Posterior cingulate gyrus (tissue), 11 donors: ENCODE data around the gene CDYL.

Experiments
- DNase-seq, 10 donors: peaks; one replicate each; pipeline versions ENCODE4 v3.0.0 to v3.0.0-alpha.2; 2020 to 2021; ENCODE audit warnings: mixed read lengths in 3 of 10
- intact Hi-C: fragments of 100-400 bp; cut with DNase I; formaldehyde crosslinking; loops from one replicate; pipeline ENCODE4 v1.15.1; 2023

The CDYL gene, protein sequence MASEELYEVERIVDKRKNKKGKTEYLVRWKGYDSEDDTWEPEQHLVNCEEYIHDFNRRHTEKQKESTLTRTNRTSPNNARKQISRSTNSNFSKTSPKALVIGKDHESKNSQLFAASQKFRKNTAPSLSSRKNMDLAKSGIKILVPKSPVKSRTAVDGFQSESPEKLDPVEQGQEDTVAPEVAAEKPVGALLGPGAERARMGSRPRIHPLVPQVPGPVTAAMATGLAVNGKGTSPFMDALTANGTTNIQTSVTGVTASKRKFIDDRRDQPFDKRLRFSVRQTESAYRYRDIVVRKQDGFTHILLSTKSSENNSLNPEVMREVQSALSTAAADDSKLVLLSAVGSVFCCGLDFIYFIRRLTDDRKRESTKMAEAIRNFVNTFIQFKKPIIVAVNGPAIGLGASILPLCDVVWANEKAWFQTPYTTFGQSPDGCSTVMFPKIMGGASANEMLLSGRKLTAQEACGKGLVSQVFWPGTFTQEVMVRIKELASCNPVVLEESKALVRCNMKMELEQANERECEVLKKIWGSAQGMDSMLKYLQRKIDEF

DNA sequence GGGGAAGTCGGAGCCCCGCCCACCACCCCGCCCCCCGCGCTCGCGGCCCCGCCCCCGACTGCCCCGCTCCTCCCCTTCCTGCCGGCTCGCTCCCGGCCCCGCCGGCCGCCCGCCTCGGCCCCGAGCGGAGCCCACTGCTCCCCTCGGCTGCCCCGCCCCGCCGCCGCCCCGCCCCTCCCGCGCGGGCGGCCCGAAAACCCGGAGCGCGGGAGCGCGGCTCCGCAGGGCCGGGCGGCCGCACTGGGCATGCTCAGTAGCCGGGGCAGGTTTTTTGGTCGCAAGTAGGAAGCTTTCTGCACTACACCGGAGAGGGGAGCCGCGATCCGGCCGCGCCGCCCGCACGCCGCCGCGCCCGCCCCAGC is at the start of gene CDYL:
CDYL (plus strand) TSS at position 274 of the 362 bp plus-strand sequence. CDS start 380 bp downstream, outside the sequence.
- DNase-seq, result peak; percentile 69 to 97 (median 75)
- intact Hi-C loops, result loop anchor here (5.0 kb wide), 1 partner anchor 169 kb away; no protein-coding TSS in a partner anchor

GRCh38 chr6:4726645-4727044 is 49.6 kb upstream of the CDYL start:
- no peak for DNase-seq

DNA sequence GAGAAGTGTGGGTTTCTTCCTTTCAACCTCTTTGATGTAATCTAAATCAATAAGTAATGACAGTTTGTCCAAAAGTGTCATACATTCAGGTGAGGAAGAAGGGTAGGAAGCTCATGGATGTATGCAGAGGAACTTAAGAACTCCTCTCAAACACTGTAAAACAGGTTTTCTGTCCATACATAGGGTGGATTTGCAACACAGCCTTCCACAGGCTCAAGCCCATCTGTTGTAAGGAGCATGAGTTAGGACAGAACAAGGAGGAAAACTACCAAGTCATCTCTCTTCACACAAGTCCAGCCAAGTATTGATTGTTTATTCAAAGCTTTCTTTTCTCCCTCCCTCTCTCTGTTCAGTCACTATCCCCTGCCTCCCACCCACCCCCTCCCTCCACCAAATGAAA is 49.0 kb upstream of the CDYL start:
- intact Hi-C loops, result no loop called here
- no peak for DNase-seq

More at GRCh38 chr6:4726645-4727044, 49.6 kb upstream of the CDYL start:
- intact Hi-C loops, result no loop called here

DNA sequence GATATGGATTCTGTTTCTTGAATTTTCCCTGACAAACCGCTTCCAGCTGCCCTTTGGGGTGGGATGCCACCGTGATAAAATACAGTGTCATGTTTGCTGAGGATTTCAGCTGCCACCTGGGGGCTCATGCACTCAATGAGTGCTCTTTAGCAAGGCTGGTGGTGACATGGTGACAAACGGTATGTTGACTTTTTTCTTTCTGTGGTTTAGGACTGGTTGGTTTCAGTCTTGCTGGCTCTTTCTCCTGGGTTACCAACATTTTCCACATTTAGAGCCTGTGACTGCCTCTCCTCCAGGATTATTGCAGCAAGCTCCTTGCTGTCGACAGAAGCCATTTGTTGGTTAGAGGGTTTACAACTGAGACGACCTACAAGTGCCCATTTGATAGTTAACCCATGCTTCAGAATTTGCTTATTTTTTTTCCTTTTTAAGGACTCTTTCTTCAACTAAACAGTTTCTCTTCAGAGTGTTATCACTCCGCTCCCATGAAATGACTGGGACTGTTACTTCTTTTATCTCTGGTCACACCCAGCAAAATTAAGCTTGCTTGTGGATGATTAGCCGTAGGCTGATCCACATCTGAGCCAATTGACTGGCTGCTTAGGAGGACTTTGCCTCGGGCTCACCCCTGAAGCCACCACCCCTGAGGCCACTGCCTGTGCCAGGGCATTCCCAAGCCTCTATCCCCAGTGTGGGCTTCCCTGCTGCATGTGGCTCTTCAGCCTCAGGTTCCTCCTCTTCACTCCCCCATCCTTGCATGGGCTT is 48.4 kb upstream of the CDYL start:
- intact Hi-C loops, result no loop called here
- DNase-seq, result peak in 1 of 10 donors; percentile 20

- intact Hi-C loops, result no loop called here
- no peak for DNase-seq
Measured at GRCh38 chr6:4728436-4728769, 47.8 kb upstream of the CDYL start.

DNA sequence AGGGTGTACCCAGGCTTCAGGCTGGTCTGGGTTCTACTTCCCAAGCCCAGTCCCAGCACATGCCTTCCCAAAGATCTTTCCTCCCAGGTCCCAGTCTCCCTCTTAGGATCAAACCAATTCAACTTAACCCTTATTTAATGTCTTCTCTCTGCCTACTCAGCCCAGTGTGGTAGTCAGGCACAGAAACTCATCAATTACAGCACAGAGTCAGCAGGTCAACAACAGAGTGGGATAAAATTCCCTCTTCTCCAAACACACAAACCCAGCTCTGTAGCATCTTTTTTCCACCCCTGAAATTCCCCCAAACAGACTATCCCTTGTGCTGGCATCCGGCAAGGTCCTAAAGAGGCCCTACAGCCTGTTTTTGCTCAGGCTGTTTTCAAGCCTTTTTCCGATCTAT is 47.3 kb upstream of the CDYL start:
- DNase-seq, result no peak
- intact Hi-C loops, result no loop called here

- peak in 1 of 10 donors; percentile 27 for DNase-seq
- intact Hi-C loops, result no loop called here
Measured at GRCh38 chr6:4731996-4732395, 44.2 kb upstream of the CDYL start.

GRCh38 chr6:4732691-4733315 is 43.4 kb upstream of the CDYL start:
- intact Hi-C loops, result no loop called here
- peak in 9 of 10 donors; percentile 21 to 95 (median 60) for DNase-seq

DNA sequence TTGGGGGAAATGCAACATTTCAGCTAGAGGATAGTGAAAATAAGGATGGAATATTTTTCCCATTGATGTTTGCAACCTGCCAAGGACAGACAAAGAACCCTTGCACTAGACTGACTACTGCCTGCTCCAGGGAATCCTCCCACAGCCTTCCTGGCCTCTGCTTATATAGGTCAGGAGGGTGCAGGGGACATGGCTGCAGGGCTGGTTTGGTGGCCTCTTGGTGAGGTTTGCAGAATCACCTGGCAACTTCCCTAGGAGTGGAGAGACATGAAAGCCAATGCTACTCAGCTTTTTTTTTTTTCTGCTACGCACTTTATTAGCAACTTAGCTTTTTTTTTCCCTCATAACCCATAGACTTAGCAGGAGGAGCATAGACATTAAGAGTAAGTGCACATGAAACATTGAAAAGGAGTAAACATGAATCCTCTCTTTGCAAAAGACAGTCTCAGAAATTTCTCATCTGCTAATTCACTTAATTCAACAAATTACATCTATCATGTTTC is 39.8 kb upstream of the CDYL start:
- peak in 1 of 10 donors; percentile 27 for DNase-seq
- intact Hi-C loops, result no loop called here

- no peak for DNase-seq
- intact Hi-C loops, result no loop called here
Measured at GRCh38 chr6:4740032-4740431, 36.2 kb upstream of the CDYL start.

GRCh38 chr6:4743062-4743461 is 33.1 kb upstream of the CDYL start:
- no peak for DNase-seq
- intact Hi-C loops, result no loop called here

DNA sequence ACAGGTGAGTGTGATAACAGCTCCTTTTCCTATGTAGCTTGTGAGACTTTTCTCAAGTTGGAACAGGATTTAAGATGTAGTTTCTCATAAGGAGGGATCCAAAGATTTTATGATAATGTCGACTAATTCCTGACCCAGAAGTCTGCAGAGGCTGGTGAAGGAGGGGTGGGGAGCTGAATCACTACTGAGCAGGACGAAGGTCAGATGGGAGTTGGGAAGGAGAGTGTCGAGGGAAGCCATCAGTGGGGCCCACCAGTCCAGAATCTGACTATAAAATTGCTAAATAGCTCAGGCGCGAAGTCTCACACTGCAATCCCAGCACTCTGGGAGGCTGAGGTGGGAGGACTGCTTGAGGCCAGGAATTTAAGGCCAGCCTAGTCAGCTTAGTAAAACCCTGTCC is 32.3 kb upstream of the CDYL start:
- DNase-seq, result no peak
- intact Hi-C loops, result no loop called here

DNA sequence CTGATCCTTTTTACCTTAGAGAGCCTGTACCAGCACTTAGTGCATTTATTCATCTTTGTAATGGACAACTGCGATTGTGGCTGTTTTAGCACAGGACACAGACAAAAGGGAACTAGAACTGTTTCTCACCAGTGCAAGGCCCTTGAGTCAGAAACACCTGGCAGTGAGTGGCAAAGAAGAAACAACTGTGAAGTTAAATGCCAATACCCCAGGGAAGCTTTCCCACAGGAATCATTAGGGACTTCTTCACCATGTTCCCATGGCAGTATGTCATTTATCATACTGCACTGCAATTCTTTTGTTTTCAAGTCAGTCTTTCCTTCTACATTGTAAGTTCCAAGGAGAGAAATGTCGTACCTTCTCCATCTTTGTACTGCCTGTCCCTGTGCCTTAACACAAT is 28.6 kb upstream of the CDYL start:
- DNase-seq, result no peak
- intact Hi-C loops, result no loop called here

DNA sequence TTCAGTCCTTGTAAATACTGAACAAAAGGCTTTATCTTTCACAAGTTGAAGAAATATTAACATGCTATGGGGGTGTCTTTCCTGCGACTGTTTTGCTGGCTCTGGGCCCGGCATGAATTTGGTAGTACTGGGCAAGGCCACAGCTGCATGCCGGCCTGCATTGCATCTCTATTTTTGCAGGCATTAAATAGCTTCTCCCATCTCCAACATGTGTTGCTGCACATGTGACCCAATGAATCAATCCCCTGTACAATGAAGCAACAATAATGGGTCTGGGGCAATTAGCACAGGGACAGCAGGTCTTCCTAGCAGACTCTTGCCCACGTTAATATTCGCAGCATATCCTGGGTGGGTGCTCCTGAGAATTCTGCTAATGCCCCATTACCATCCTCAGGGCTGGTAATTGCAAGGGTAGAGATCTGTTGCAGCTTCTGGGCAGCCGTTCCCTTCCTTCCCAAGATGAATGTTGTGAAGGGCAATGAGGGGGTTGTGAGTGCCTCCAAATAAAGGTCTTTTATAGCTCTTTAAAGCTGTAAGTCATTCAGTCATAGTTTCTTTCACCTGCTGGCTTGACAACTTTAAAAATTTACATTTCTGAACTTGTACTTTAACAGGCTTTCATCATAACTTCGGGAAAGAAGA is 24.3 kb upstream of the CDYL start:
- intact Hi-C loops, result no loop called here
- DNase-seq, result no peak

- DNase-seq, result no peak
- intact Hi-C loops, result no loop called here
Measured at GRCh38 chr6:4756247-4756646, 20.0 kb upstream of the CDYL start.

- intact Hi-C loops, result no loop called here
Measured at GRCh38 chr6:4759997-4760396, 16.2 kb upstream of the CDYL start.

GRCh38 chr6:4760773-4761172 is 15.4 kb upstream of the CDYL start:
- no peak for DNase-seq
- intact Hi-C loops, result no loop called here

More at GRCh38 chr6:4759997-4760396, 16.2 kb upstream of the CDYL start:
- no peak for DNase-seq

GRCh38 chr6:4762294-4762693 is 13.9 kb upstream of the CDYL start:
- intact Hi-C loops, result no loop called here
- no peak for DNase-seq

- intact Hi-C loops, result no loop called here
- no peak for DNase-seq
Measured at GRCh38 chr6:4763921-4764320, 12.3 kb upstream of the CDYL start.

- no peak for DNase-seq
- intact Hi-C loops, result no loop called here
Measured at GRCh38 chr6:4768815-4769214, 7.4 kb upstream of the CDYL start.
